ENCODE data around the gene LYL1. TPM values are rescaled to one million over a fixed set of nuclear protein-coding genes. Genes with fewer than 3 reads are reported as not detected.
A peak's percentile ranks its signal among the peaks of the same experiment; 100 is the strongest.

The LYL1 gene
- total RNA-seq, 1 experiment from 2014 or later = 0.63 TPM

GRCh38 chr19:13103581-13104359, 1.1 kb upstream of the LYL1 start:
- H4K20me1 ChIP-seq (ENCODE audit: control insufficient read depth, insufficient read depth, insufficient read length) = peaks cover 3% of the 10 kb centered on the region
- DNase-seq = peak; percentile 25
- H2BK20ac ChIP-seq (ENCODE audit: low read depth, low read length, poor library complexity, severe bottlenecking) = no peak overlapping the region
- H2BK15ac ChIP-seq (ENCODE audit: low read depth, low read length) = no peak overlapping the region
- Mint-ChIP-seq H3K36me3 (ENCODE audit: insufficient read depth in 1 of 3, low read depth in 3 of 3) (peaks cover 6 to 7% (median 7%) of the 10 kb centered on the region in 3 experiments), H3K4me1 (peaks cover 10 to 14% of the 10 kb centered on the region in 2 experiments), H3K27me3 (ENCODE audit: low read depth) (peaks cover 39% of the 10 kb centered on the region), H3K4me3 (no peak overlapping the region), H3K27ac (no peak overlapping the region), H3K9me3 (peaks cover 3 to 7% of the 10 kb centered on the region in 2 experiments; a peak in 3 of 5 replicates)
- no peak overlapping the region for H2BK5ac ChIP-seq (ENCODE audit: insufficient read length, low read length)
- no peak overlapping the region for H3K14ac ChIP-seq (ENCODE audit: insufficient read depth, low read length)
- TF ChIP-seq CTCF (conservative IDR thresholded peaks at IDR 0.05) = no peak
- H4K8ac ChIP-seq (replicated peaks; ENCODE audit: insufficient read length, low read depth, low read length) = no peak overlapping the region
- no peak overlapping the region for H3K9ac ChIP-seq (ENCODE audit: extremely low read depth, insufficient read length, low read length)
- no peak overlapping the region for H2BK120ac ChIP-seq (ENCODE audit: low read depth, low read length, poor library complexity, severe bottlenecking)
- no peak overlapping the region for H2AK5ac ChIP-seq (ENCODE audit: insufficient read length, low read length)
- H2AFZ ChIP-seq (ENCODE audit: low read length) = no peak overlapping the region
- no peak overlapping the region for H4K5ac ChIP-seq (ENCODE audit: insufficient read length, low read depth, low read length)
- H3K9me3 ChIP-seq (ENCODE audit: control insufficient read depth, low read depth, low read length) = no peaks in the 10 kb centered on the region
- no peak overlapping the region for H3K56ac ChIP-seq (ENCODE audit: insufficient read length, low read depth, low read length)
- H3K23ac ChIP-seq (ENCODE audit: insufficient read length, low read depth, low read length) = no peak overlapping the region
- H3T11ph ChIP-seq (ENCODE audit: low read length) = no peak overlapping the region
- H3K79me1 ChIP-seq (ENCODE audit: insufficient read depth, low read depth, low read length, poor library complexity, severe bottlenecking) = no peaks in the 10 kb centered on the region
- H3K4me1 ChIP-seq (ENCODE audit: insufficient read depth, low read length) = no peaks in the 10 kb centered on the region
- no peak overlapping the region for H3K4me2 ChIP-seq (ENCODE audit: insufficient read depth, insufficient read length, low read length)
- H3K18ac ChIP-seq (ENCODE audit: insufficient read length, low read depth, low read length) = no peak overlapping the region
- no CpG with 5 or more reads among the region's 13 CpGs for WGBS (ENCODE audit: extremely low coverage, insufficient read length, low lambda C conversion rate)
- no peak overlapping the region for H4K91ac ChIP-seq (ENCODE audit: insufficient read length, low read depth, low read length)
- no peaks in the 10 kb centered on the region for H3K79me2 ChIP-seq (ENCODE audit: insufficient read depth, low read length)
- H3K27ac ChIP-seq (ENCODE audit: insufficient read length, low read depth, low read length) = no peak overlapping the region
- peaks cover 3% of the 10 kb centered on the region for H3K23me2 ChIP-seq (ENCODE audit: insufficient read length, low read depth, low read length, poor library complexity, severe bottlenecking)
- H2BK12ac ChIP-seq (ENCODE audit: insufficient read length, low read depth, low read length) = no peak overlapping the region
- peaks cover 17% of the 10 kb centered on the region; the same call in 1 of the 2 replicates for H3K27me3 ChIP-seq (ENCODE audit: insufficient read depth, low read length)
- H3K4ac ChIP-seq (ENCODE audit: low read depth, low read length) = no peak overlapping the region

Data from H9 (cell line).